Osteocyte (in vitro differentiated cells): Measurements from ENCODE around the gene MYBPH. TPM values are rescaled to one million over a fixed set of nuclear protein-coding genes. Genes with fewer than 3 reads are reported as not detected.

ENCODE experiments used
- DNase-seq: peaks from one replicate; pipeline ENCODE4 v3.0.0; 2021; ENCODE audit warnings: mixed read lengths; ENCODE audit not compliant: unreplicated experiment; ENCODE audit errors: extremely low spot score
- H3K27ac Mint-ChIP-seq: one replicate; pipeline ENCODE4 v1.8.0; 2021; ENCODE audit warnings: mild to moderate bottlenecking, mixed read lengths; ENCODE audit not compliant: unreplicated experiment
- H3K27me3 Mint-ChIP-seq: one replicate; pipeline ENCODE4 v1.8.0; 2021; ENCODE audit warnings: mixed read lengths; ENCODE audit not compliant: unreplicated experiment
- H3K36me3 Mint-ChIP-seq: one replicate; pipeline ENCODE4 v1.8.0; 2021; ENCODE audit warnings: mixed read lengths; ENCODE audit not compliant: unreplicated experiment
- H3K4me1 Mint-ChIP-seq: one replicate; pipeline ENCODE4 v1.8.0; 2021; ENCODE audit warnings: mixed read lengths; ENCODE audit not compliant: unreplicated experiment
- H3K4me3 Mint-ChIP-seq: one replicate; pipeline ENCODE4 v1.8.0; 2021; ENCODE audit warnings: mild to moderate bottlenecking, moderate library complexity, mixed read lengths; ENCODE audit not compliant: unreplicated experiment
- H3K9me3 Mint-ChIP-seq: one replicate; pipeline ENCODE4 v1.8.0; 2021; ENCODE audit warnings: mixed read lengths; ENCODE audit not compliant: unreplicated experiment
- total RNA-seq: library from RNA; stranded (reverse); gene quantifications from 2 replicates; pipeline ENCODE4 v1.2.1, GENCODE V29; 2021
- TF ChIP-seq, protein P1 (sequence below): fragments of 200-600 bp; sonication (generic); IDR thresholded peaks from 2 replicates; pipeline ENCODE4 v1.5.0; 2021; ENCODE audit warnings: antibody characterized with exemption, mild to moderate bottlenecking, moderate library complexity

Gene MYBPH
- total RNA-seq, 1 donor from 2014 or later, result not detected

DNA sequence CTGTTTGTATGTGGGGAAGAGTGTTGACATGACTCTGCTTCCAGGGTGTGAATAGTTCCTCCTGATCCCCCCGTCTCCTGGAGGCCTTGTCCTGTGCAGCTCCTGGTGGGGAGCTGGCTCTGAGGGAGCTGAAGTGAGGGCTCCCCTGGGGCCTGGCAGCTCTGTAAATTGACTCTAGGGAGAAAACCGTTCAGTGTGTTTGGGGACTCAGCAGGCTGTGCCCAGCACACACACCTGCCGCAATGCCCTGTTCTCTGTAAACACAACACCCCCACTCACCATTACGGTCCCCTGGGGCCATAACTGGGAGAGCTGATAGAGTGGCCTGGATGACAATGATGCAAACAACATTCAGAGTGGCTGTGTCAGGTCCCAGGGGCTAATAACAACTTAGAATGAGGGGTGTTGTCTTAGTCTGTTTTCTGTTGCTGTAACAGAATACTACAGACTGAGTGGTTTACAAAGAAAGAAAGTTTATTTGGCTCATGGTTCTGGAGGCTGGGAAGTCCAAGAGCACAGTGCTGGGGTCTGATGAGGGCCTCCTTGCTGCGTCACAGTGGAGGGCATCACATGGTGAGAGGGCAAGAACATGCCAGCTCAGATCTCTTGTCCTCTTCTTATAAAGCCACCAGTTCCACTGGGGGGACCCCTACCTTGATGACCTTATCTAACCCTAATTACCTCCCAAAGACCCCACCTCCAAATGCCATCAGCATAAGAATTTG is 32.8 kb downstream of the MYBPH start:
- TF ChIP-seq, protein P1, sequence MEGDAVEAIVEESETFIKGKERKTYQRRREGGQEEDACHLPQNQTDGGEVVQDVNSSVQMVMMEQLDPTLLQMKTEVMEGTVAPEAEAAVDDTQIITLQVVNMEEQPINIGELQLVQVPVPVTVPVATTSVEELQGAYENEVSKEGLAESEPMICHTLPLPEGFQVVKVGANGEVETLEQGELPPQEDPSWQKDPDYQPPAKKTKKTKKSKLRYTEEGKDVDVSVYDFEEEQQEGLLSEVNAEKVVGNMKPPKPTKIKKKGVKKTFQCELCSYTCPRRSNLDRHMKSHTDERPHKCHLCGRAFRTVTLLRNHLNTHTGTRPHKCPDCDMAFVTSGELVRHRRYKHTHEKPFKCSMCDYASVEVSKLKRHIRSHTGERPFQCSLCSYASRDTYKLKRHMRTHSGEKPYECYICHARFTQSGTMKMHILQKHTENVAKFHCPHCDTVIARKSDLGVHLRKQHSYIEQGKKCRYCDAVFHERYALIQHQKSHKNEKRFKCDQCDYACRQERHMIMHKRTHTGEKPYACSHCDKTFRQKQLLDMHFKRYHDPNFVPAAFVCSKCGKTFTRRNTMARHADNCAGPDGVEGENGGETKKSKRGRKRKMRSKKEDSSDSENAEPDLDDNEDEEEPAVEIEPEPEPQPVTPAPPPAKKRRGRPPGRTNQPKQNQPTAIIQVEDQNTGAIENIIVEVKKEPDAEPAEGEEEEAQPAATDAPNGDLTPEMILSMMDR, result no peak
- Mint-ChIP-seq H3K27me3 (peaks cover 9% of the 10 kb centered on the region), H3K27ac (no peak overlapping the region), H3K9me3 (no peaks in the 10 kb centered on the region), H3K4me1 (no peaks in the 10 kb centered on the region), H3K4me3 (no peak overlapping the region), H3K36me3 (no peaks in the 10 kb centered on the region)
- no peak for DNase-seq

DNA sequence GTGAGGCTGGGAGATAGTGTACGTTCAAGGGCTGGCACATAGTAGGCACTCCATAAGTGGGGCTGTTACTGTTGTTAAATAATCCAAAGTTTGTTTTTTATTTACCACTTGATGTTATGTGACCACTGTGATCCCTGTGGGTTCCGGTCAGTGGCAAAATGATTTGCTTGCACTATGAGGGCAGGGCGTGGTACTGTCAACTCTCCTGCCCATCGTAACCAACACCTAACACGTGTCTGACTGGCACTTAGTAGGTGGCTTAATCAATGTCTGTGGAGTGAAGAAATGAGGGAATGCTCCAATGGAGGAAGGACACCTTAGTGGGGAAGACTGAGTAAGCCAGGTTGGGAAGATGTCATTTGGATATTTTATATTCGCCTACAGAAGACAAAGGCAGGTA is 33.5 kb downstream of the MYBPH start:
- Mint-ChIP-seq H3K9me3 (no peaks in the 10 kb centered on the region), H3K27me3 (peaks cover 12% of the 10 kb centered on the region), H3K36me3 (no peaks in the 10 kb centered on the region), H3K4me1 (no peaks in the 10 kb centered on the region), H3K27ac (no peak overlapping the region), H3K4me3 (no peak overlapping the region)
- TF ChIP-seq, protein P1, result no peak
- no peak for DNase-seq

DNA sequence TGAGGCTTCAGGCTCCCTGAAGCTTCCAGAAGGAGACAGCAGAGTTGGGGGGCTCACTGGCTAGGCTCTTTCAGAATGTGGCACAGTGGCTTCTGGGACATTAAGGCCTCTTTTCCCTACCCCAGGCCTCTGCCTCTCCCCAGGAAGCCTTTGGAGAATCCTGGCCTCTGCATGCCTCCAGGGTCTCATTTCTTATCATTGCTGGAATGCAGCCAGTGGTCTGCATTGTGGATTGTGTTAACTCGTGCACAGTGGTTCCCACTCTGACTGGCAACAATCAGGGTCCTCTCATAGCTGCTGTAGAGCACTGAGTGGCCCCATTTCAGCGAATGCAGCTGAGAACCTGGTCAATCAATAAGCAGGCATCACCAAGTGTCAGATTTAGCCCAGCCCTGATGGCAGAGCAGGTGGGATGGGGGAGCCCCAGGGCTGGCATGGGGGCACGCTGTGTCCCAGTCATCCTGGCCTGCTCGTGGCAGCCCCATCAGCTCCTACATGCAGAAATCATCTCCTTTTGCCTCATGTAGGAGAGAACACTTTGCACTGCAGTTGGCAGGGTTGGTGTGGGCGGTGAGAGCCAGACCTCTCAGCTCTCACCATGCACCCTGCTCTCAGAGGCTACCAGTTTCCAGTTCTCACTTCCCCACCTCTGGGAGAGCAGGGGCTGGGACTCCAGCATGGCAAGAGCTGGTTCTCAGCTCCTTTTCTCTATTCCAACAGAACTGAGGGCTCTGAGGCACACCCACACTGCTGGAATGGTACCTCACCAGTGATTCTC is 34.7 kb downstream of the MYBPH start:
- no peaks in the 10 kb centered on the region for H3K36me3 Mint-ChIP-seq
- no peak for DNase-seq
- H3K27ac Mint-ChIP-seq, result no peak overlapping the region
- no peak overlapping the region for H3K4me3 Mint-ChIP-seq
- H3K27me3 Mint-ChIP-seq, result peaks cover 21% of the 10 kb centered on the region
- H3K4me1 Mint-ChIP-seq, result no peaks in the 10 kb centered on the region
- TF ChIP-seq, protein P1, result no peak
- H3K9me3 Mint-ChIP-seq, result no peaks in the 10 kb centered on the region

DNA sequence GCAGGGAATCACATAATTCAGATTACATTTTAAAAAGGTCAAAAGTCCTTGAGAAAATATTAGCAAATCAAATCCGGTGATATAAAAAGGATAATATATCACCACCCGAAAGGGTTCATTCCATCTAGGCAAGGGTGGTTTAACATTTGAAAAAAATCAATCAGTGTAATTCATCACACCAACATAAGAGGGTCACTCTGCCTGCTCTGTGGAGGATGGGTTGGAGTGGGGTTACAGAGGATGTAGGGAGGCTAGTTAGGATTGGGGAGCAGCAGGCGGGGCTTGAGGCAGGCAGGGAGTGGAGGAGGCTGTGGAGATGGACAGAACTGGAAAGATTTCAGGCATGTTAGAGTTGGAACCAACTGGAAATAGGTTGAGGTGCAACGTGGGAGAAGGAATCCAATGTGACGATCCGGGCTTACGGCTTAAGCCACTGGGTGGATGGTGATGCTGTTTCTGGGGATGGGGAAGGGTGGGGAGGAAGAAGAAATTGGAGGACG is 35.6 kb downstream of the MYBPH start:
- TF ChIP-seq, protein P1, result no peak
- Mint-ChIP-seq H3K36me3 (no peaks in the 10 kb centered on the region), H3K27ac (no peak overlapping the region), H3K27me3 (peaks cover 24% of the 10 kb centered on the region), H3K4me3 (no peak overlapping the region), H3K9me3 (no peaks in the 10 kb centered on the region), H3K4me1 (no peaks in the 10 kb centered on the region)
- DNase-seq, result no peak

DNA sequence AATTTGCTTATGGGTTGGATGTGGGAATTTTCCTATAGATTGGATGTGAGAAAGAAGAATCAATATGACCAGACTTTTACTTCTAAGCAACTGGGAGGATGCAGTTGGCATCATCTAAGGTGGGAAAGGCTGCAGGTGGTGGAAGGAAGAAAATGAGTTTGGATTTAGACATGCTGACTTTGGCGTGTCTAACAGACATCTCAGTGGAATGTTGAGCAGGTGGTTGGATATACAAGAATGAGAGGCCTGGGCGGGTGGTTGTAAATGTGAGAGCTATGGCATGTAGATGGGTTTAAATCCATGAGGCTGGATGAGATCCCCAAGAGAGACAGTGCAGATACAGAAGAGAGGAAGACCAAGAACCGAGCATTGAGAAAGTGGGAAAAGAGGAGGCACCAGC is 37.6 kb downstream of the MYBPH start:
- DNase-seq, result no peak
- Mint-ChIP-seq H3K27ac (no peak overlapping the region), H3K4me1 (no peaks in the 10 kb centered on the region), H3K36me3 (no peaks in the 10 kb centered on the region), H3K27me3 (peaks cover 18% of the 10 kb centered on the region), H3K4me3 (no peak overlapping the region), H3K9me3 (no peaks in the 10 kb centered on the region)
- TF ChIP-seq, protein P1, result no peak
